Liver (tissue), 3 donors: Measurements from ENCODE around the gene HSDL2.

ENCODE experiments used
- ATF3 ChIP-seq: IDR thresholded peaks from 2 replicates; pipeline ENCODE4 v1.6.1; 2016; ENCODE audit warnings: antibody characterized with exemption
- CTCF ChIP-seq: fragments of 150-350 bp; IDR thresholded peaks from 2 replicates; pipeline ENCODE4 v1.5.1; 2017; ENCODE audit warnings: improper control_type of control experiment, low read depth, low read length; ENCODE audit not compliant: missing input control
- MAX ChIP-seq: IDR thresholded peaks from 2 replicates; pipeline ENCODE4 v1.6.1; 2016; ENCODE audit warnings: antibody characterized with exemption
- RAD21 ChIP-seq, 2 donors: IDR thresholded peaks; 2 replicates each; pipeline ENCODE4 v1.6.1; 2016; ENCODE audit warnings: antibody characterized with exemption in 2 of 2, mild to moderate bottlenecking in 2 of 2
- REST ChIP-seq: IDR thresholded peaks from 2 replicates; pipeline ENCODE4 v1.6.1; 2016; ENCODE audit warnings: antibody characterized with exemption, mild to moderate bottlenecking
- SP1 ChIP-seq: IDR thresholded peaks from 2 replicates; pipeline ENCODE4 v1.6.1; 2018; ENCODE audit warnings: antibody characterized with exemption, mild to moderate bottlenecking
- donor health status: healthy.
- donor health status: healthy.

GRCh38 chr9:112334432-112334841 lies 45.5 kb upstream of the HSDL2 start:
- TF ChIP-seq CTCF (no peak), ATF3 (no peak), REST (no peak), RAD21 (IDR thresholded peaks at IDR 0.05) (peak in 1 of 2 donors; percentile 6), MAX (no peak), SP1 (no peak)
